NCI-H2107 treated with DMSO at 0.1 percent for 48 hours (cell line): ENCODE measurements around the gene ATCAY.
"Not testable (repeated sequence)": the region's sequence is repeated elsewhere in the genome, so short reads cannot be mapped to it uniquely, and the experiment has no call there.

Experiments
- DNase-seq: peaks from one replicate; lab custom pipeline; 2025; ENCODE audit not compliant: unreplicated experiment; lab: John Stamatoyannopoulos, UW

Gene ATCAY

DNA sequence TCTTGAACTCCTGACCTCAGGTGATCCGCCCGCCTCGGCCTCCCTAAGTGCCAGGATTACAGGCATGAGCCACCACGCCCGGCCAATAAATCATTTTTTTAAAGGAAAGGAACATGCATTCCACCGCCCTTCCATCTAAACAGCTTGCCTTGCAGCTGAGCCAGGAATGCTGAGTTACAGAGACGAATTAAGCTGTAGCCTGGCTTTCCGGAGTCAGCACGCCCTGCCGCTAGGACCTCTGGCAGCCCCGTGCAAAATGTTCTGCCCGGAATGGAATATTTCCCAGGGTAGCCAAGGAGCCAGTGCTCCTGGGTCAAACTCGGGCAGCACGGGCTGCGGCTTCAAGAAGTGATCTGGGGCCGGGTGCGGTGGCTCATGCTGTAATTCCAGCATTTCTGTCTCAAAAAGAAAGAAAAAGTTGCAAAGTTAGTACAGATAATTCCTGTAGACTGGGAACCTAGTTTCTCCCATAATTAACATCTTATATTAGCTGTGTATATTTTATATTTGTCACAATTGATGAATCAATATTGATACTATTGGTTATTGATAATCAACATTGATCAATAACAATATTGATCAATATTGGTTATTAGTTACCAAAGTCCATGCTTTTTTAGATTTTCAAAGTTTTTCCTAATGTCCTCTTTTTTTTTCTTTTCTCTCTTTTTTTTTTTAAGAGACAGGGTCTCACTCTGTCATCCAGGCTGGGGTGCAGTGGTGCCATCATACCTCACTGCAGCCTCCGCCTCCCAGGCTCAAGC is 19.2 kb downstream of the ATCAY start:
- no peak for DNase-seq

- DNase-seq, result no peak
Measured at GRCh38 chr19:3902317-3902973, 22.0 kb downstream of the ATCAY start.

- DNase-seq, result no peak
Measured at GRCh38 chr19:3904233-3904632, 23.7 kb downstream of the ATCAY start.

GRCh38 chr19:3907626-3908265 is 27.3 kb downstream of the ATCAY start:
- DNase-seq, result no peak

DNA sequence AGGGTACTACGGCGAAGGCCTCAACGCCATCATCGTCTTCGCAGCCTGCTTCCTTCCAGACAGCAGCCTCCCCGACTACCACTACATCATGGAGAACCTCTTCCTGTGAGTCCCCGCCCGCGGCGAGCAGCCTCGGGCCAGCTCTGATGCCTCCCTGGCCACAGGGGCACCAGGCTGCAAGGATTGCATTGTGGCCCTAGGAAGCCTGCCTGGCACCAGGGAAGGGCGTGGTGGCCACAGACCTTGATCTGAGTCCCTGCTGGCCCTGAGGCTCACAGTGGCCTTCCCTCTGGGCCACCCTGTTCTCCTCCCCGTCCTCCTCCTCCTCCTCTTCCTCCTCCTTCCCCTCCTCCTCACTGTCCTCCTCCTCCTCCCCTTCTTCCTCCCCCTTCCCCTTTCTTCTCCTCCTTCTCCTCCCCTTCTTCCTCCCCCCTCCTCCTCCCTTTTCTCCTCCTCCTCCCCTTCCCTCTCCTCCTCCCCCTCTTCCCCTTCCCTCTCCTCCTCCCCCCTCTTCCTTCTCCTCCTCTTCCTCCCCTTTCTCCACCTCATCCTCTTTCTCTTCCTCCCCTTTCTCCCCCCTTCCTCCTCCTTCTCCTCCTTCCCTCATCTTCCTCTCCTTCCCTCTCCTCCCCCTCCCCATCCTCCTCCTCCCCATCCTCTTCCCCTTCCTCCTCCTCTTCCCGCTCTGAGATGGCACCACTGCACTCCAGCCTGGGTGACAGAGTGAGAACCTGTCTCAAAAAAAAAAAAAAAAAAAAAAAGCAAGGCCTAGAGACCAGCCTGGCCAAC is 28.0 kb downstream of the ATCAY start:
- no peak for DNase-seq

- DNase-seq, result no peak
Measured at GRCh38 chr19:3910105-3910504, 29.6 kb downstream of the ATCAY start.

GRCh38 chr19:3914199-3914598 is 33.7 kb downstream of the ATCAY start:
- no peak for DNase-seq

DNA sequence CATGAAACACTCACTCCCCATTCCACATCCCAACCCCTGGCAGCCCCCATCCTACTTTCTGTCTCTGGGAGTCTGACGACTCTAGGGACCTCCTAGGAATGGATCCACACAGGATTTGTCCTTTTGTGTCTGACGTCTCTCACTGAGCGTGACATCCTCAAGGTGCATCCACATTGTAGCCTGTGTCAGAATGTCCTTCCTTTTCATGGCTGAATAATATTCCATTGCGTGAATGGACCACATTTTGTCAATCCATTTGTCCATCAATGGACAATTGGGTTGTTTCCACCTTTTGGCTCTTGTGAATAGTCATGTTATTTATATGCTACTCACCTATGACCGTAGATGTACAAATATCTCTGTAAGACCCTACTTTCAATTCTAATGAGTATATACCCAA is 35.5 kb downstream of the ATCAY start:
- no peak for DNase-seq

- DNase-seq, result no peak
Measured at GRCh38 chr19:3919793-3920192, 39.3 kb downstream of the ATCAY start.

DNA sequence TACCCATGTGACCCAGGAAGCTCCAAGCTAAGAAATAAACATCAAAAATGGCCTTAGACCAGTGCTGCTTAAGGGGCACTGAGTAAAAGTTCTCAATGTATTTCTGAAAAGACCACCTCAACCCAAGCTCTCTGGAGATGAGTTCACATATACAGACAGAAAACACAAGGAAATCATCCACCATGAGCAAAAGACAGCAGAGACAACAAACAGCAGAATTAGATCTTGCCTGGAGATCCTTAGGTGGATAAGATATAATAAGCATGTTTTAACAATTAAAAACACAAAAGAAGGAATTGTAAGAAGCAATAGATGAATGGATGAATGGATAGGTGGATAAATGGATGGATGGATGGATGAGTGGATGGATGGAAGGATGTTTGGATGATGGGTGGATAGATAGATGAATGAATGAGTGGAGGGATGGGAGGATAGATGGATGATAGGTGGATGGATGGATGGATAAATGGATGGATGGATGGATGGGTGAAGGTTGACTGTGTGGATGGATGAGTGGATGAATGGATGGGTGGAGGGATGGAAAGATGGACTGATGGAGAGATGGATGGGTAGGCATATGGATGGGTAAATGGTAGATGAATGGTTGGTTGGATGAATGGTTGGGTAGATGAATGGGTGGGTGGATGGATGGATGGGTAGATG is 42.7 kb downstream of the ATCAY start:
- DNase-seq, result no peak

GRCh38 chr19:3923912-3924311 is 43.4 kb downstream of the ATCAY start:
- DNase-seq, result no peak

DNA sequence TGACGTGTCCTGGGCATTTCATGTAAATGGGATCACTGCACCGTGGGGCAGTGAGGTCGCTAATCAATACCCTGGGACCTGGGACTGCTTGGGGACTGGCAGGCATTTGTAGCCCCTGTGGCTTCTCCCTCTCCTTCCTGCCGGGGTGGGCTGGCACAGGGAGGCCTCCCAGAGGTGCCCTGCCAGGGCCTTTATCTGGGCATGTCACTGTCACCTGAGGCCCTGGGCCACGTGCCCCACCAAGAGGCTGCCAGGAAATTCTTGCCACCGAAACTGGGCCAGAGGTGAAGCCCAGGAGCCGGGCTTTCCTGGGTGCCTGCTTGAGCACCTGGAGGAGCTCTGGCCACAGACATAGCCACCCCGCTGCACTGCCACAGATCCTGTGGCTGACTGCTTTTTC is 50.6 kb downstream of the ATCAY start:
- DNase-seq, result no peak

DNA sequence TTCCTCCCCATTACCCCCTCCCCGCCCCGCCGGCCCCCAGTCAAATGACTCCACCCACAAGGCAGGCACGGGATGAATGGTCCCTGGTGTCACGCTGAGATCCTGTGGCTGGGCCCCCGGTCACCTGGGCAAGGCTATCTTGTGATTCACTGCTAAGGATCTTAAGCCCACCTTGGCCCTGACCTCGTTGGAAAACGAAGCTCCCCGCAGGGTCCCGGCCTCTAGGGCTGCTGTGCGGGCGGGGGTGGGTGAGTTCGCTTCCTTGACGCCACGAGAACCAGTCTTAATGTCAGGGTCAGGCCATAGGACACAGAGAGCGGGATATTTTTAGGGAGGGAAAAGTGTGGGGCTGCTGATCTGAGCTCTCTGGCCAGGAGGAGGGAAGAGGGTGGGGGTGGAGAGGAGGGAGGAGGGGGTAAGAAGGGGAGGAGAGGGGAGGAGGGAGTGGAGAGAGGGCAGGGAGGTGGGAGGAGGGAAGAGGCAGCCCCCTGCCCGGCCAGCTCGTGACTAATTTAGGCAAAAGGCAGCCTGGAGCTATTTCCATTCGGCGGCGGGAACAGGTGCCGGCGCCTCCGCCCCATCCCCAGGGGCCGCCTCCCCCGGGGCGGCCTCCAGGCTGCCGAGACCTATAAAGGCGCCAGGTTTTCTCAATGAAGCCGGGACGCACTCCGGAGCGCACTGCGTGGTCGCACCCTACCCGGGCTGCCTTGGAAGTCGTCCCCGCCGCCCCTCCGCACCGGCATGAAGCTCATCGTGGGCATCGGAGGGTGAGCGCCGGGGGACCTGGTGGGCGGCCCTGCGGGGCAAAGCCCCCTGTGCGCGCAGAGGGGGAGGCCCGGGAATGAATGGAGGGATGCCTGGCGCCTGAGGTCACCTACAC is 52.7 kb downstream of the ATCAY start, which contains the start of gene NMRK2:
Gene NMRK2, plus strand, starts transcription at position 139 of the 880 bp plus-strand sequence. Its CDS starts 603 bp downstream, at position 742.
- DNase-seq, result no peak

GRCh38 chr19:3936506-3937442 is 56.3 kb downstream of the ATCAY start:
- no peak for DNase-seq

DNA sequence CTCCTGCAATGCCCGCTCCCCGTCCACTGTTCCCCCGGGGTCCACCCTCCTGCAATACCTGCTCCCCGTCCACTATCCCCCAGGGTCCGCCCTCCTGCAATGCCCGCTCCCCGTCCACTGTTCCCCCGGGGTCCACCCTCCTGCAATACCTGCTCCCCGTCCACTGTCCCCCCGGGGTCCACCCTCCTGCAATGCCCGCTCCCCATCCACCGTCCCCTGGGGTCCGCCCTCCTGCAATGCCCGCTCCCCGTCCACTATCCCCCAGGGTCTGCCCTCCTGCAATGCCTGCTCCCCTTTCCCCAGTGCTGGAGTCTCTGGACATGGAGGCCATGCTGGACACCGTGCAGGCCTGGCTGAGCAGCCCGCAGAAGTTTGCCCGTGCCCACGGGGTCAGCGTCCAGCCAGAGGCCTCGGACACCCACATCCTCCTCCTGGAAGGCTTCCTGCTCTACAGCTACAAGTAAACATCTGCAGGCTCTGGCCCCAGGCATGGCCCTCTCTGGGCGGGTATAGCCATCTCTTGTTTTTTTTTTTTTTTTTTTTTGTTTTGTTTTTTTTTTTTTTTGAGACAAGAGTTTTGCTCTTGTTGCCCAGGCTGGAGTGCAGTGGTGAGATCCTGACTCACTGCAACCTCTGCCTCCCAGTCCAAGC is 57.9 kb downstream of the ATCAY start:
- DNase-seq, result not testable (repeated sequence)

- DNase-seq, result no peak
Measured at GRCh38 chr19:3942790-3943409, 62.4 kb downstream of the ATCAY start.

- no peak for DNase-seq
Measured at GRCh38 chr19:3944018-3944721, 63.7 kb downstream of the ATCAY start.
